Activated CD4-positive, alpha-beta T cell treated with anti-CD3 and anti-CD28 coated beads, Interleukin-2, amount 50 U/mL, for 24 hours (primary cell): ENCODE results near the gene SH3GL2.

Experiments
- DNase-seq, 2 donors: peaks; one replicate each; pipeline ENCODE4 v3.0.0-alpha.2; 2020; ENCODE audit warnings: low read depth in 1 of 2, low spot score in 1 of 2

Gene SH3GL2

DNA sequence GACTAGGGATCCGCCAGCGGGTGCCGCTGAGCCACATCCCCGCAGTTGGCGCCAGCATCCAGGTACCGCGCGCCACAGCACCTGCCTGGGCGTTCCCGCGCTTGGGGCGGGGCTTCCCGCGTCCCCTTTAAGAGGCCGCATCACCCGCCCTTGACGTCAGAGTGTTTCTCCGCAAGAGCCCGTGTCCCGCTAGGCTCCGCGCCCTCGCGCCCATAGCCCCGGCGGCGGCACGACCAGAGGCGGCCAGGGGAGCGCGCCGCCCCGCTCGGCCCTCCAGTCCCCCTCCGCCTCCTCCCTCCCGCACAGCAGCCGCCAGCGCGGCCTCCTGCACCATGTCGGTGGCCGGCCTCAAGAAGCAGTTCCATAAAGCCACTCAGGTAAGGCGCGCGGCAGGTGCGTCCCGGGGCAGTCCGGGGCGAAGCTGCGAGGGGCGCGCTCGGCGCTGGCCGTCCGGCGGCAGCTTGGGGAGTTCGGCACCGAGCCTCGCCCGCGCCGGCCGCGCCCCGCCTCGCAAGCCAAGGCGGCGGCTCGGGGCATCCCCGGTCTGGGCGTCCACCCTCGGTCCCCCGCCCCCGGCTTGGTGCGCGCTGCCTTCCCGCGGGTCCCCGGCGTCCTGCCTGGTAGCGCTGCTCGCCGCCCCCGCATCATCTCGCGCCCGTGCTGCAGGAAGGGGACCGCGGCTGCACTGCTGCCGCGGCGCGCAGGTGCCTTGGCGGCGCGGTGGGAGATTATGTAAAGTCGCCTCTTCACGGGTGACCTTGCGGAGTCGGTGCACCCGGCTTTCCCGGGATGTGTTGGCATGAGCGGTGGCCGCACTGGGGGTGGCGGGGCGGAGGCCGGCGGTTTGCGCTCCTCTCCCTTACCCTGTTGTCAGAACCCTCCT is at the start of gene SH3GL2:
SH3GL2 (plus strand) TSS at position 156 of the 883 bp plus-strand sequence.
- DNase-seq: no peak

DNA sequence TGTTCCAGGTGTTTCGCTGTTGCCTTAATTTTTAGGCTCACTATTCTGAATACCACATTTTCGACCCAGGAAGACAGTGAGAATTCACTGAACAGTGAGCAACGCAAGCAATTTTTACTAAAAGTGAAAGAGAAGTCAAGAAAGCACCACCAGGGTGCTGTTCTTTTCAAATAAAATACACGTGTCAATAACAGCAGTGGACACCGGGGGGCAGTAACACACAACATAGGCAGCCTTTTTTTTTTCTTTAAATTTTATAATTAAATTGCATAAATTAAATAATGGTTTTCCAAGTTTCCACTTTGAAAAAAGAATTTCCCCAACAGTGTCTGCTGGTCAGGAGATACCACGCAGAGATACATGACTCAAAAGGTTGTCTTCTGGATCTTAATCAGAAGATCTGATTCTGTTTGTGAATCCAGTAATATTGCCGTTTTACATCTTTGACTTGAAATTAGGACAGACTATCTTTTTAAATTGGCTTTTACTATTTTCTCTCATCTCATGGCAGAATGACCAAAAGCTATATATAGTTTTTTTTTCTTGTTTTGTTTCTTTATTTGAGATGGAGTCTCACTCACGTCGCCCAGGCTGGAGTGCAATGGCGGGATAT is 47.1 kb upstream of the SH3GL2 start:
- peak in 1 of 2 donors; percentile 1 for DNase-seq

DNA sequence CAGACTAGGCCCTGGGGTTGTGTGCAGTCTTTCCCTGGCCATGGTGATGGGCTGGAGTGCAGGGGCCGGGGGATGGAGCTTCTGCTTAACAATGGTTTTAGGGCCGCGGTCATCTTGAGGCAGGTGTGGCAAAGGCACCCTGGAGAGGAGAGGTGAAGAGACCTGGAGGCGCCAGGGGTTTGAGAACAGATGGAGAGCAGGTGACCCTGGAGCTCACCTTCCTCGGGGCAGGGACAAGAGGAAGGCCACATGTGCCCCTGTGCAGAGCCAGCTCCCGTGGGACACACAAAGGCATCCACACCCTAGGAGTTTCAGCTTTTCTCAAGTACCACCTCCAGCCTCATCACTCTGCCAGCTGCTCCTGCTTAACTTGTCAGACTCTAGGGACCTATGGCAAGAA is 46.4 kb upstream of the SH3GL2 start:
- no peak for DNase-seq

DNA sequence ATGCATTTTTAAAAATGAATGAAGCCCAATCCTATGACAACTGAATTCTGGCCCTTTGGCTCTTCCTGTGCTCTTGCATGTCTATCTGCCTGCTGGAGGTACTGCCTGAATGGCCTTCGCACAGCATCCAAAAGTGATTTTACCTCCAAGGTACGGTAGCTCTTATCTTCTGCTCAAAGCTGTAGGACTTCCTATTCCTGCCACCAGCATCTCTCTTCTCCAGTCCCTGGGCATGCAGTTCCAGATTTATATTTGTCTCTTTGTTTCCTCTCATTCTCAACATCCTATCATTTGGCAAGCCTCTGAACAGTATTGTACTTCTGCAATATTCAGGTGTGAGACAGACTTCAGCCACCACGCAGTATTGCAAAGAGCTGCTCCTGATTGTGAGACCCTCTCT is 43.7 kb upstream of the SH3GL2 start:
- DNase-seq: no peak

DNA sequence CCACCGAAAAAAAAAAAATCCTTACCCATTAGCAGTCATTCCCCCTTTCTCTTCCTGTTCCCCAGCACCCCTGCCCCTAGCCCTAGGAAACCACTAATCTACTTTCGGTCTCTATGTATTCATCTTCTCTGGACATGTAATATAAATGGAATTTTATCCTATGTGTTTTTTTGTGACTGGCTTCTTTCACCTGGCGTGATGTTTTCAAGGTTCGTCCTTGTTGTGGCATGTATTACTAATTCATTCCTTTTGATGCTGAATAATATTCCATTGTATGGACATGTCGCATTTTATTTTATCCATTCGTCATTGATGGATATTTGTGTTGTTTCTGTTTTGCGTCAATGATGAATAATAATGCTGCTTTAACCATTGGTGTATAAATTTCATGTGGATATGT is 42.8 kb upstream of the SH3GL2 start:
- no peak for DNase-seq

DNA sequence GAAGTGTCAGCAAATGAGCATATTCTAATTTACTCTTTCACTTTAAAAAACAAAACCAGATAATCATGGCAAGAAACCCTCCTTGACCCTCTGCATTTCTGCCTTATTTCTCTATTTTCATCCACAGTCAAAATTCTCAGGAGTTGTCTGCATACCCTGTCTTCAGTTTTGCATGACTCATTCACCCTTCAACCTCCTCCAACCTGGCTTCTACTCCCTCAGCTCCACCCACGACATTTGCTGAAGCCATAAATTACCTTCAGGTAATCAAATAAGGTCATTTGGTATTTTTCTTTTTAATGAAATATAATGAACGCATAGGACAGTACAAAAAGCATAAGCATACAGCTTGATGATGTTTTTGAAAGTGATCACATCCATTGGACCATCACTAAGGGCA is 27.8 kb upstream of the SH3GL2 start:
- no peak for DNase-seq

DNA sequence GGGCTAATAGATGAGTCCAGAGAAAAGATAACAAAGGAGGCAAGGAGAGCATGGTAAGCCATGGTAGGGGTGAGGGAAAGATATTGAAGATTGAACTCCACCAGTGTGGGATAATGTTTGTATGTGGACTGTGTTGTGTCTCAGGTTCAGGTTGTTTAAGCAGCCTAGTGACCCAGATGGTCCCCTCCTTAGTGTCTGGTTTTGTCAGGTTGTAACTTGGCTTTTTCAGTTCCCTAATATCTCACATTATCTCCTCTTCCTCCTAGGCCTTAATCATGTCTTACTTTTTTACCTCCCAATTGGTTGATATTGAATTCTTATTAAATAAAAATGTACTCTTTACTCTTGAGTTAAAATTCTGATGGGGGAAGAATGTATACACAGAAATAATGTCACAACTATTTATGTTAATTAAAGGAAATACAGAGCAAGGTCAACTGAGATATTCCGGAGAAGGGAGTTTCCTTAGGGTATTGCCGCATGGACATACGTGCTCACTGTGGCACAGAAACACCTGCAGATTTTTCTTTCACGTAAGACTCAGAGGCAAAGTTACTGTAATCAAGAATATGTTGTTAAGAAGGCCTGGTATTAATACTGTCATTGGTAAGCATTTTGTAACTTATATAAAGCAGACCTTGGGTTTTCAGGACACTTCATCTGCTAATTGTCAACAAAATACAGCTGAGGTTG is 23.4 kb upstream of the SH3GL2 start:
- DNase-seq: no peak

DNA sequence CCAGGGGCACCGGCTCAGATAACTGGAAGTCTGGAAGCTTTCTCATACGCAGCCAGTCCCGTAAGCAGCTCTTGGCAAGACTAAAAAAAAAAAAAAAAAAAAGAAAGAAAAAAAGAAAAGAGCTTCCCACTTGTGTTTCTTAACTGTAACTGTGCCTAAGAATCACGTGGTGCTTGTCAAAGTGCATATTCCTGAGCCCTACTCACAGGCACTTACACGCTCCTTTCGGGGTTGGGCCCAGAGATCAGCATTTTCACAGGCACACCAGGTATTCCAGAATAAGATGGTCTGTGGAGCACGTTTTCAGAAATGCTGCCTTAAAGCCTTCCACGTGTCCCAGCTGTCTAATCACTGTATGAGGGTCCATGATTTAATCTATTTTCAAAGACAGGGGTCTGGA is 22.6 kb upstream of the SH3GL2 start:
- DNase-seq: no peak

DNA sequence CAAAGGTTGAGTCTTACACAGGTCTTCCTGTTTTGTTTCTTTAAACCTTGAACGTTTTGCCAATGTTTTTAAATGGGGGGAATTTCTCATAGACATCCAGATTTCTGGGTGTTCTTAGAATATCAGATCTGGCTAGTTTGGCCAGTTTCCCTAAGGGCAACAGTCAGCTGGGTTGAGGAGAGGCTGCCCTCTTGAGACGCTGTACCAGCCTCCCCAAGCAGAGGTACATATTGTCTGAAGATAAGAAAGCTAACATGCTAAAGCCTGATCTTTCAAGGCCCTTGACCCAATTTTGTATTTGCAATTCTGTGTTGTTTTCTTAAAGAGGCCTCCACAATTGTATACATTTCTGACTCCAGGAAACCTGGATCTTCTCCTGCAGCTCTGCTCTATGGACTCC is 21.9 kb upstream of the SH3GL2 start:
- no peak for DNase-seq

DNA sequence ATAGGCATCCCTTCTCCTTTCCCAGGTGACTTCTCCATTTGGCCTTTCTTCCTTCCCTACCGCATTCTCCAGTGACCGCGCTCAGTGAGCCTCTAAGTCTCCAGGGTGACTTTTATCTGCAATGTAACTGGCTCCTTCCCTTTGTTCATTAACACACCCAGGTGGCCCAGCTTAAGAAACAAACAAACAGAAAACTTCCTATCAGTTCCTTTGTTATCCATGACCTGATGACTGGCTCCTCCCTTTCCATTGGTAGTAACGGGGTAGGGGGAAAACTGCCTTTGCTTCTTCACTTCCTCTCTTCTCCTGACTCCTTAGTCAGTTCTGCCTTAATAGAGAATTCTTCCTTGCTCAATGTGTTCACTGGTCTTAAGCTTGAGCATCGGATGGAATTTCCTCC is 7.0 kb upstream of the SH3GL2 start:
- no peak for DNase-seq

DNA sequence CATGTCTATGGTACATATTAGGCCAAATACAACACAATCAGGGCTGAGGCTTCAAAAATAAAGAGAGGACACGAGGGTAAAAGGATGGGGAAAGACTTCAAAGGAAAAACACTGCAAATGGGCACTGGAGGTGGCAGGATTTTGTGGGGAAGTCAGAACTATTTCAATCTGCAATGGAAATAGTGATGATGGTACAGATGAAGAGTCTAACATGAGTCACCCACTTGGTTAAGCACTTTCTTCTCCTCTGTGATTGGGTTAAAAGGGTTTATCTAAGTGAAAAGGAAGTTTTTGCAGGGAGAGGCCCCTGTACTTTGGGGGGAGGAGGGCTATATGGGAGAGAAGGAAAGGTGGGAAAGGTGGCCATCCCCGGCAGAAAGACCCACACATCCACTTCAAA is 4.5 kb upstream of the SH3GL2 start:
- DNase-seq: no peak

DNA sequence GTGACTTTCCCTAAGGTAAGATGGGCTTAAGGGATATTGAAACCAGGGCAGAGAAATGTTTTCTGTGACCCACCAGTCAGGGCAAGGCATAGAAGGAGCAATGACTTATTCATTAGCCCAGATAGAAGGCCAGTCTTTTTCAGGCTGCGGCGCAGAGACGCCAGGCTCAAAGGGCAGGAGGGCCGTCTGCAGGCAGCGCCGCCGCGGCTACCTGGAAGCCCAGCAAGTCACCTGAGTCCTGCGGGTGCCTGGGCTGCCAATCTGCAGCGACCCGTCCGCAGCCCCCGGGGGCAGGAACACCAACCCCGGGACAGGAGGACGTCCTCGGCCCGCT is 322 bp upstream of the SH3GL2 start:
- DNase-seq: no peak

DNA sequence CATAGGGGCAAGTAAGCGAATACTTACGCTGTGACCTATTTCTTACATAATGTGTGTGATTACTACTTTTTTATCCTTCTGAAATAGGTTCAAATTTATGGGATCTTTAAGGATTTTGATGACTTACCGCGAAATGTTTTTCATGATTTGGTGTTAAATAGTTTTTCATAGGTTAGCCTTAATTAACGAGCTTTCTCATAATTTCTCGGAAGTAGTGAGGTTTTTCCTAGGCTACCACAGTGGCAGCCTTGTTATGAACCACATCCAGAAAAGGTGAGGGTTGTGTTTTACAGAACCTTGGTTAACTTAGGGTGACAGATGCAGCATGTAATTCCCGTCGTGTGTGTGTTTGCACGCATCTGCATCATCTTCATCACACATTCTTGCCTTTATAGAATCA is 1.3 kb downstream of the SH3GL2 start:
- DNase-seq: no peak

DNA sequence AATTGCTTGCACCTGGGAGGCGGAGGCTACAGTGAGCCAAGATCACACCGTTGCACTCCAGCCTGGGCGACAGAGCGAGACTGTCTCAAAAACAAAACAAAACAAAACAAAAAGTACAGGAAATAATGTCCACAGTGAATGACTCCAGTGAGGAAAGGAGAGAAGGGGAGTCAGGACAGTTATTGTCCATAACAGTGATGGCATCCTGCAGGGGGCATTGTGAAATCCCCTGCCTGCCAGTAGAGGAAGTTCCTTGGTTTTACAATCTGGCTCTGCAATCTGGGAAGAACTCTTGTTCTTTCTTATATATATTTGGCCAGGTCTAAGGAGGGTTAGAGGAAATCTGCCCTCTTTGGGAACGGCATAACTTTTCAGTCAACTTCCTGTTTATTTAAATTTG is 8.2 kb downstream of the SH3GL2 start:
- no peak for DNase-seq

DNA sequence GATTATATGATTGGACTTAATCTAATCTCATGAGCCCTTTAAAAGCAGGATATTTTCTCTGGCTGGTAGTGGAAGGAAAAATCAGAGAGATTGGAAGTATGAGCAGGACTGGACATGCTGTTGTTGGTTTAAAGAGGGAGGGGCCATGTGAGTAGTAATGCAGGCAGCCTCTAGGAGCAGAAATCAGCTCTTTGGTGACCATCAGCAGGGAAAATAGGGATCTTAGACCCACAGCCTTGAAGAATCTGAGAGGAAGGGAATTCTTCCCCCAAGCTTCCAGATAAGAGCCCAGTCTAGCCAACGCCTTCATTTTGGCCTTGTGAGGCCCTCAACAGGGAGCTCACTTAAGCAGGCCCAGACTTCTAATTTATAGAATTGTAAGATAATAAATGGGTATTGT is 9.5 kb downstream of the SH3GL2 start:
- DNase-seq: no peak

DNA sequence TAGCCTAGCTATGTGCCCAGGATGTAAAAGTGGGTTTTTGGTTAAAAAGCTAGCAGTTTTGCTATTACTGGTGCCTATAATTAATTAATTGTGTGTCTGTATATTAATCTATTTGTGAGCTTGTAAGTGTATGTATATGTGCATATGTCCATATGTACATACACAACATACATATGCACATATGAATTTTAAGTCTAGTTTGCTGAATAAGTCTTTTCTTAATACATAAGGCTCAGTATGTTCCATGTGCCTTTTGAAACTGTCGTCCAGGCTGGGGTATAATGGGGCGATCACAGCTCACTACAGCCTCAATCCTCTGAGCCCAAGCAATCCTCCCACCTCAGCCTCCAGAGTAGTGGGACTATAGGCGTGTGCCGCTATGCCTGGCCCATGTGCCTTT is 10.1 kb downstream of the SH3GL2 start:
- DNase-seq: no peak

DNA sequence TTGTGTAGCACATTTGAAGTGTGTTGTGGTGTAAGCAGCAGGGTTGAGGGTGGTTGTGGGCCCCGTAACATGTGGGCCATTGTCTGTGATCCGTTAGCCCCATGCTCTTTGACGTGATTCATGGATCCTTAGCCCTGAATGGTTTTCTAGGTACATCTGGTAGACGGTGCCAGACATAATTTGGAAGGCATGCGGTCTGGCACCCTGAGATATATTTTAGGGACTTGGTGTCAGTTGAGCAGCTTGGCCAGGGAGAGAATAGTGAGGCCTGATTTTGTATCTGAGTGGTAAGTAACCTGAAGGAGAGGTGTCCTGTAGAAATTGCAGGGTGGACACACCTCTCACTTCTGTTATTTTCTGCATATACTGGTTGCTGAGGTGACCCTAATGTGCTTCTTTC is 10.9 kb downstream of the SH3GL2 start:
- no peak for DNase-seq

DNA sequence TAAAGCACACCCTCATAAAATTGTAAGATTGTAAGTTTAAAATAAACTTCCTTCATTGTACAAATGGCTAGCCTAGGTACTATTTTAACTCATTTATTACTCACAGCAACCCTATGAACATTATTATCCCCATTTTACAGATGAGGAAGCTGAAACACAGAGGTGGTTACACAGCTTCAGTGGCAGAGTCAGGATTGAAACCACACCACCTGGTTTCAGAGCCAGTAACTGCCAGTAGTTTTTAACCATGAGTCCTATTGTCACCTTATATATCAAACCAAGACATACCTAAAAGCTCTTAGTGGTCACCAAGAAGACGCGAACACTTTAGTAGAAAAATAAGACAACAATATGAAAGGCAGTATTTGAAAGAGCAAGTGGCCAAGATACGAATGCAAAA is 16.1 kb downstream of the SH3GL2 start:
- DNase-seq: no peak

DNA sequence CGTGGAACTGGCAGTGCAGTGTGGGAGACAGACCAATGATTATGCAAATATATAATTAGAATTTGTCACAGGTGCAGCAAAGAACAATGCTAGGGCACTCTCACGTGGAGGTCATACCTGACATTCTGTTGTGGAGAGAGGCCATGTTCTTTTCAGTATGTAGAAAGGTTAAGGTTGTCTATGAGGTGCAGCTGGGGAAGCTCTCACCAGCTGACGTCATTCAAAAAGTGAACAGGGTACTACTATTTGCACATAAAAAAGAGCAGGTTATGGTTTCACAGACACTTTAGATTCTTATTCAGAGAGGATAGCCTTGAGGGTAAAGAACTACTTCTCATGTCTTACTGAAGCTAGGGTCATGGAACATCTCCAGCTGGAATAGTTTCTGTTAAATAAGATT is 19.1 kb downstream of the SH3GL2 start:
- no peak for DNase-seq

DNA sequence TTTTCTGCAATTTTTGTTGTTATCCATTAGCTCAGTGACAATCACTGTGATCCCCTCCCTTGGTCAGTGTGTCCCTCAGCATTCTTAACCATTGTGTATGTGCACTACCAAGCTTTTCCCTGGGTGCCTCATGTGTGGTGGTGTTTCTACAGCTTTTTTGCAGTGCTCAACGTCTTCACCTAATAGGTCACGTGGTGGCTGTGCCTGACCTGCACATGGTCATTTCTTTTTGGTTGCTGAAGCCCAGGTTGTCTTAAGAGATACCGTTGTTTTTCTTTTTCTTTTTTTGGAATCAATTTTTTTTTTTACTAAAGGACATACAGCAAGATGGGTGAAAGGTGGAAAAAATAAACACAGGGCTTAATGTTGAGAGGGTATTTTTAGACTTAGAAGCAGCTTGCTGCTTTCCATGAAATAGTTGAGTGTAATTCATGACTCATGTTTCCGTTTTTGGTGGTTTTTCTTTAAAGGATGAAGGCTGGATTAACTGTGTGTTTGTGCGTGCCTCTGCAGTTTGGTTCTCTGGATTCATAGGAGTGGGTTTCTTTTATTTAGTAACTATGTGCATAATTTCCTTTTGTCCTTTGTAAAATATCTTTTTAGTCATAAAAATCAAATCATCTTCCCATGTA is 22.2 kb downstream of the SH3GL2 start:
- DNase-seq: no peak

DNA sequence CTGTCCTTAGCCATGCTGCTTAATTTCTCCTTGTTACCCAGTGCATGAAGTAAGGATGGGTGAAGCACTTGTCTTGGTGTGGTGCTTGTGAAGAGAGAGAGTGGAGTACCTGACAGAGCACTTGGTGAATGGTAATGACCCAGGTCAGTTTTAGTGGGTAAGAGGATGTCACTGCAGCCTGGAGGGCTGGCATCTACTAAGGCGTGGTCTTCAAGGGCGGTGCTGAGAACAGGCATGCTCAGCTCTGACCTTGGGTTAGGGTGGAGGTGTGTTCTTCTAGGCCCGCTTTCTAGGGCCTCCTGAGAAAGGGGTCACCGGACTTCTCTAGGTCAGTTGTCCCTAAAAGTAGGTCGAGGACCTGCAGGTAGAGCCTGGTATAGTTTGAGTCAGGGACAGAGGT is 25.7 kb downstream of the SH3GL2 start:
- DNase-seq: no peak
